C4-2B (cell line): ENCODE measurements around the gene SORCS1.

Source experiments
- ZFX ChIP-seq: fragments of 450-650 bp; IDR thresholded peaks from 2 replicates; pipeline ENCODE4 v1.6.1; 2017
- TF ChIP-seq, protein P1 (sequence below): fragments of 450-650 bp; conservative IDR thresholded peaks from 2 replicates; pipeline ENCODE4 v1.5.1; 2017; ENCODE audit warnings: mild to moderate bottlenecking

DNA sequence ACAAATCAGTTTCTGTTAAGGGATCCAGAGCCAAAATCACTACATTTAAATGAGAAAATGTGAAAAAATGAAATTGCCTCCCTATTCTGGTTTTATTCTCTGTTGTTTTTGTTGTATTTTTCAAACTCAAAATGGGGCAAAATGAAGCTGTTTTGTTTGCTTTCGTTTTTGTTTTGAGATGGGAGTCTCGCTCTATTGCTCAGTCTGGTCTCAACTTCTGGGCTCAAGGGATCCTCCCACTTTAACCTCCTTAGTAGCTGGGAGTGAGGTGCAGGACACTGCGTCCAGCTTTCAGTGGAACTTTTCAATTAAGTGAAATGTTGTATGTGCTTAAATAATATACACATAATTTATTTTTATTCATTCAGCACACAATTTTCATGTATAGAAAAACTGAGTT, 205.0 kb downstream of the SORCS1 start:
- TF ChIP-seq, protein P1, sequence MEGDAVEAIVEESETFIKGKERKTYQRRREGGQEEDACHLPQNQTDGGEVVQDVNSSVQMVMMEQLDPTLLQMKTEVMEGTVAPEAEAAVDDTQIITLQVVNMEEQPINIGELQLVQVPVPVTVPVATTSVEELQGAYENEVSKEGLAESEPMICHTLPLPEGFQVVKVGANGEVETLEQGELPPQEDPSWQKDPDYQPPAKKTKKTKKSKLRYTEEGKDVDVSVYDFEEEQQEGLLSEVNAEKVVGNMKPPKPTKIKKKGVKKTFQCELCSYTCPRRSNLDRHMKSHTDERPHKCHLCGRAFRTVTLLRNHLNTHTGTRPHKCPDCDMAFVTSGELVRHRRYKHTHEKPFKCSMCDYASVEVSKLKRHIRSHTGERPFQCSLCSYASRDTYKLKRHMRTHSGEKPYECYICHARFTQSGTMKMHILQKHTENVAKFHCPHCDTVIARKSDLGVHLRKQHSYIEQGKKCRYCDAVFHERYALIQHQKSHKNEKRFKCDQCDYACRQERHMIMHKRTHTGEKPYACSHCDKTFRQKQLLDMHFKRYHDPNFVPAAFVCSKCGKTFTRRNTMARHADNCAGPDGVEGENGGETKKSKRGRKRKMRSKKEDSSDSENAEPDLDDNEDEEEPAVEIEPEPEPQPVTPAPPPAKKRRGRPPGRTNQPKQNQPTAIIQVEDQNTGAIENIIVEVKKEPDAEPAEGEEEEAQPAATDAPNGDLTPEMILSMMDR, result no peak
- no peak for TF ChIP-seq ZFX
